HL-60 (cell line): Measurements from ENCODE around the gene IFNLR1.
"Not testable (repeated sequence)": the region's sequence is repeated elsewhere in the genome, so short reads cannot be mapped to it uniquely, and the experiment has no call there.

ENCODE experiments used
- DNase-seq, 2 experiments: peaks; one replicate each; pipeline ENCODE4 v3.0.0-alpha.2; 2010 to 2020; ENCODE audit warnings: low read depth in 1 of 2, low spot score in 1 of 2
- H3K27ac ChIP-seq: fragments of 250-450 bp; sonication (Bioruptor Pico); replicated peaks from 2 replicates; pipeline ENCODE4 v1.5.1; 2020; ENCODE audit warnings: mild to moderate bottlenecking, moderate library complexity
- H3K27me3 ChIP-seq: fragments of 250-450 bp; sonication (Bioruptor Pico); 2 replicates; pipeline ENCODE4 v1.5.1; 2021; ENCODE audit warnings: mild to moderate bottlenecking, moderate library complexity; ENCODE audit not compliant: insufficient read depth, poor library complexity, severe bottlenecking
- H3K4me3 ChIP-seq: replicated peaks from 2 replicates; pipeline ENCODE4 v1.5.1; 2011; ENCODE audit warnings: mild to moderate bottlenecking, control low read depth, low read length; ENCODE audit not compliant: insufficient read depth
- CTCF ChIP-seq: IDR thresholded peaks from one replicate; pipeline ENCODE4 v1.5.1; 2011; ENCODE audit warnings: low read length, control low read depth, inconsistent platforms; ENCODE audit not compliant: insufficient read depth
- GABPA ChIP-seq: IDR thresholded peaks from 2 replicates; pipeline ENCODE4 v1.6.1; 2012; ENCODE audit warnings: low read depth
- POLR2AphosphoS5 ChIP-seq: IDR thresholded peaks from 2 replicates; pipeline ENCODE4 v1.6.1; 2012; ENCODE audit warnings: low read depth
- REST ChIP-seq: IDR thresholded peaks from 2 replicates; pipeline ENCODE4 v1.6.1; 2012; ENCODE audit warnings: low read depth; ENCODE audit not compliant: insufficient replicate concordance
- SPI1 ChIP-seq: IDR thresholded peaks from 2 replicates; pipeline ENCODE4 v1.6.1; 2012; ENCODE audit warnings: low read depth, mild to moderate bottlenecking, borderline replicate concordance

Gene IFNLR1

GRCh38 chr1:24209097-24209496 lies 22.0 kb upstream of the IFNLR1 start:
- H3K4me3 ChIP-seq = no peak overlapping the region
- DNase-seq = no peak
- TF ChIP-seq SPI1 = no peak
- no peak for TF ChIP-seq GABPA
- no peak for TF ChIP-seq CTCF
- no peak for TF ChIP-seq REST
- no peak for TF ChIP-seq POLR2AphosphoS5
- no peak overlapping the region for H3K27ac ChIP-seq
- H3K27me3 ChIP-seq = peaks cover 2% of the 10 kb centered on the region

DNA sequence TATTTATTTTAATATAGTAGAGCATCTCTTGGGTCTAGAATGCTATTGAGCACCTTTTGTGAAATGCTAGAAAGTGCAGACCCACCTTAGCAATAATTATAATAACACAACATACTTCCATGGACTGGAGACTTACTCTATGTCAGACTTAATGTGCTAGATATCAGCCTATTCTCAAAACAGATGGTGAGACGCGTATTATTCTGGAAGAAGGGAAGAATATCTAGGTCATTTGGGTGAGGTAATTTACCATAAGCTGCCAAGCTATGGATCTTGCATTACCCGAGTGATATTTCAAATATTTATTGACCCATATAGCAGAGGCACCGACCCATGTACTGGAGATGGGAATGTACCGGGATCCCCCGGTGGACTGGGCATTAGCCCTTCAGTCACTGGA lies 20.6 kb upstream of the IFNLR1 start:
- no peak for DNase-seq
- TF ChIP-seq REST (no peak), SPI1 (no peak), POLR2AphosphoS5 (no peak), GABPA (no peak), CTCF (no peak)
- Histone ChIP-seq H3K4me3 (no peak overlapping the region), H3K27me3 (no peaks in the 10 kb centered on the region), H3K27ac (no peak overlapping the region)

DNA sequence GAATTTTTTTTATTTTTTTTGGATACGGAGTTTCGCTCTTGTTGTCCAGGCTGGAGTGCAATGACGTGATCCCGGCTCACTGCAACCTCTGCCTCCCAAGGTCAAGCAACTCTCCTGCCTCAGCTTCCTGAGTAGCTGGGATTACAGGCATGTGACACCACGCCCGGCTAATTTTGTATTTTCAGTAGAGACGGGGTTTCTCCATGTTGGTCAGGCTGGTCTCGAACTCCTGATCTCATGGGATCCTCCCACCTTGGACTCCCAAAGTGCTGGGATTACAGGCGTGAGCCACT lies 20.3 kb upstream of the IFNLR1 start:
- H3K27ac ChIP-seq, H3K4me3 ChIP-seq, DNase-seq: not testable (repeated sequence)

GRCh38 chr1:24206516-24207394 lies 19.7 kb upstream of the IFNLR1 start:
- Histone ChIP-seq H3K4me3 (no peak overlapping the region), H3K27ac (no peak overlapping the region), H3K27me3 (no peaks in the 10 kb centered on the region)
- DNase-seq = no peak
- TF ChIP-seq SPI1 (no peak), REST (no peak)

More for the DNA sequence above, 20.3 kb upstream of the IFNLR1 start:
- not testable (repeated sequence) for H3K27me3 ChIP-seq
